SK-N-SH treated with all-trans-retinoic acid at 6 μM for 48 hours (cell line): ENCODE data around the gene HOXB7.

Source experiments
- ATAC-seq: fragments of 200-7000 bp; cut with Tn5 transposase; 3 replicates; pipeline ENCODE4 v1.9.1; 2020; ENCODE audit warnings: mild to moderate bottlenecking, moderate library complexity
- ARNTL ChIP-seq: fragments of 450-650 bp; formaldehyde crosslinking; IDR thresholded peaks from 2 replicates; pipeline ENCODE4 v1.5.0; 2020; ENCODE audit warnings: low read depth, mild to moderate bottlenecking, moderate library complexity, borderline replicate concordance
- BACH2 ChIP-seq: fragments of 250-450 bp; sonication (Bioruptor Pico); IDR thresholded peaks from 2 replicates; pipeline ENCODE4 v1.9.0; 2021; ENCODE audit warnings: mild to moderate bottlenecking, borderline replicate concordance
- ESRRG ChIP-seq: fragments of 250-450 bp; sonication (Bioruptor Pico); IDR thresholded peaks from 2 replicates; pipeline ENCODE4 v1.6.1; 2021; ENCODE audit warnings: mild to moderate bottlenecking
- GLIS3 ChIP-seq: fragments of 250-450 bp; sonication (Bioruptor Pico); IDR thresholded peaks from 2 replicates; pipeline ENCODE4 v1.5.0; 2020; ENCODE audit warnings: mild to moderate bottlenecking, moderate library complexity
- ISL1 ChIP-seq: fragments of 250-450 bp; sonication (Bioruptor Pico); IDR thresholded peaks from 2 replicates; pipeline ENCODE4 v2.1.2; 2022; ENCODE audit warnings: mild to moderate bottlenecking, moderate library complexity
- POU6F1 ChIP-seq: fragments of 250-450 bp; sonication (Bioruptor Pico); IDR thresholded peaks from 2 replicates; pipeline ENCODE4 v1.8.0; 2021; ENCODE audit warnings: low read depth, mild to moderate bottlenecking, moderate library complexity, borderline replicate concordance
- TCF4 ChIP-seq: fragments of 250-450 bp; sonication (Bioruptor Pico); IDR thresholded peaks from 2 replicates; pipeline ENCODE4 v1.8.0; 2021; ENCODE audit warnings: mild to moderate bottlenecking, moderate library complexity, borderline replicate concordance
- TSHZ2 ChIP-seq: fragments of 250-450 bp; sonication (Bioruptor Pico); IDR thresholded peaks from 2 replicates; pipeline ENCODE4 v1.5.0; 2020; ENCODE audit warnings: mild to moderate bottlenecking, moderate library complexity
- ZC3H10 ChIP-seq: fragments of 250-450 bp; sonication (Bioruptor Pico); IDR thresholded peaks from 2 replicates; pipeline ENCODE4 v1.5.1; 2021; ENCODE audit warnings: mild to moderate bottlenecking, moderate library complexity
- ZFP30 ChIP-seq: fragments of 450-650 bp; formaldehyde crosslinking; IDR thresholded peaks from 2 replicates; pipeline ENCODE4 v1.5.0; 2022; ENCODE audit warnings: mild to moderate bottlenecking, moderate library complexity
- ZNF565 ChIP-seq: fragments of 450-650 bp; formaldehyde crosslinking; conservative IDR thresholded peaks from 2 replicates; pipeline ENCODE4 v1.5.0; 2020; ENCODE audit warnings: low read depth, mild to moderate bottlenecking, moderate library complexity
- ZNF70 ChIP-seq: fragments of 450-650 bp; formaldehyde crosslinking; IDR thresholded peaks from 2 replicates; pipeline ENCODE4 v1.5.0; 2020; ENCODE audit warnings: mild to moderate bottlenecking, moderate library complexity
- ZNF8 ChIP-seq: fragments of 450-650 bp; formaldehyde crosslinking; IDR thresholded peaks from 2 replicates; pipeline ENCODE4 v1.5.0; 2020; ENCODE audit warnings: mild to moderate bottlenecking, moderate library complexity
- TF ChIP-seq, protein P1 (sequence below): fragments of 250-450 bp; sonication (Bioruptor Pico); IDR thresholded peaks from 2 replicates; pipeline ENCODE4 v1.5.1; 2021; ENCODE audit warnings: mild to moderate bottlenecking, moderate library complexity
- TF ChIP-seq, protein P2 (sequence below): fragments of 250-450 bp; sonication (Bioruptor Pico); IDR thresholded peaks from 2 replicates; pipeline ENCODE4 v1.8.0; 2020; ENCODE audit warnings: mild to moderate bottlenecking, moderate library complexity, borderline replicate concordance
- TF ChIP-seq, protein P3 (sequence below): fragments of 250-450 bp; sonication (Bioruptor Pico); IDR thresholded peaks from 2 replicates; pipeline ENCODE4 v1.5.1; 2020; ENCODE audit warnings: low read depth, mild to moderate bottlenecking, moderate library complexity

Gene HOXB7

GRCh38 chr17:48587276-48588073 lies 23.3 kb downstream of the HOXB7 start (continued):
- TF ChIP-seq, protein P1, sequence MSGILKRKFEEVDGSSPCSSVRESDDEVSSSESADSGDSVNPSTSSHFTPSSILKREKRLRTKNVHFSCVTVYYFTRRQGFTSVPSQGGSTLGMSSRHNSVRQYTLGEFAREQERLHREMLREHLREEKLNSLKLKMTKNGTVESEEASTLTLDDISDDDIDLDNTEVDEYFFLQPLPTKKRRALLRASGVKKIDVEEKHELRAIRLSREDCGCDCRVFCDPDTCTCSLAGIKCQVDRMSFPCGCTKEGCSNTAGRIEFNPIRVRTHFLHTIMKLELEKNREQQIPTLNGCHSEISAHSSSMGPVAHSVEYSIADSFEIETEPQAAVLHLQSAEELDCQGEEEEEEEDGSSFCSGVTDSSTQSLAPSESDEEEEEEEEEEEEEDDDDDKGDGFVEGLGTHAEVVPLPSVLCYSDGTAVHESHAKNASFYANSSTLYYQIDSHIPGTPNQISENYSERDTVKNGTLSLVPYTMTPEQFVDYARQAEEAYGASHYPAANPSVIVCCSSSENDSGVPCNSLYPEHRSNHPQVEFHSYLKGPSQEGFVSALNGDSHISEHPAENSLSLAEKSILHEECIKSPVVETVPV (CRISPR knock-in tag) = no peak
- TF ChIP-seq TCF4 (CRISPR knock-in tag) (no peak), POU6F1 (no peak)

DNA sequence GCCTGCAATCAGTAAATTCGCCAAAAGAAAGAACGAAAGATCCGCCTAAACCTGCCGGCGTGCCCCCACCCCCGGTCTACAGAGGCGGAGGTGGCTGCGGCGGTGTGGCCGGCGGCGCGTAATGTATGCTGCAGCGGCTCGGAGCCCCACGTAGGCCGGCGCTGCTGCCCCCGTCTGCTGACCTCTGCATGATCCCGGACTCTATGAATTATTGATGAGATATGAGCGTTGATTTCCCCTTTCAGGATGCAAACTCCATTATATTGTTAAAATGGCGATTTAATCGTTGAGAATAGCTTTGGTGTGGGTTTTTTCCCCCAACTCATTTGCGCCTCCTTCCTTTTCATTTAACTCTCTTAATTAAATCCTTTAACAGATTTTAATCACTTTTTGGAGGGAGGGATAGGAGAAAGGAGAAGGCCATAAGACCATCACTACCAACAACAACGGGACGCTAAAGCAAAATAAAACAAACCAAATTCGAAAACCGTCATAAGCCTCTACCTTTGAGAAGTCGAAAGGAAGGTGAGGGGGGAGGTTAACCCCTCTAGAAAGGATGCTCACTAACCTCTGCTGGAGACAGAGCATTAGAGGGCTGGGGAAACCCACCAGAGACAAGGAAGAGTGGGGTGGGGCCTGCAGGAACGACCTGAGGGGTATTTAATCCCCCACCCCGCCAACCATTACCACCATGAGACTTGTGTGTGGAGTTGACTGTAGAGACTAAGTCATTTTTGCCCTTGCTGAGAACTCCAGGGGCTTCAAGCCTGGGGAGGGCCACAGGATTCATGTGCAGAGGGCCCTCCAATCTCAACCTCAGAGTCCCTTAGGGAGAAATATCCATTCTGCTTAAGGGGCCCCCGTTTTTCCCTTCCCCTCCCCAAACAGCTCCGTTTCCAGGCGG lies 24.2 kb downstream of the HOXB7 start:
- no peak for ATAC-seq
- TF ChIP-seq ISL1 (CRISPR knock-in tag) = no peak
- no peak for TF ChIP-seq ZC3H10 (CRISPR knock-in tag)
- TF ChIP-seq, protein P1 (CRISPR knock-in tag) = no peak
- TF ChIP-seq ESRRG (CRISPR knock-in tag) = no peak
- no peak for TF ChIP-seq ZFP30 (CRISPR knock-in tag)
- TF ChIP-seq, all 23 proteins: peak for 0

DNA sequence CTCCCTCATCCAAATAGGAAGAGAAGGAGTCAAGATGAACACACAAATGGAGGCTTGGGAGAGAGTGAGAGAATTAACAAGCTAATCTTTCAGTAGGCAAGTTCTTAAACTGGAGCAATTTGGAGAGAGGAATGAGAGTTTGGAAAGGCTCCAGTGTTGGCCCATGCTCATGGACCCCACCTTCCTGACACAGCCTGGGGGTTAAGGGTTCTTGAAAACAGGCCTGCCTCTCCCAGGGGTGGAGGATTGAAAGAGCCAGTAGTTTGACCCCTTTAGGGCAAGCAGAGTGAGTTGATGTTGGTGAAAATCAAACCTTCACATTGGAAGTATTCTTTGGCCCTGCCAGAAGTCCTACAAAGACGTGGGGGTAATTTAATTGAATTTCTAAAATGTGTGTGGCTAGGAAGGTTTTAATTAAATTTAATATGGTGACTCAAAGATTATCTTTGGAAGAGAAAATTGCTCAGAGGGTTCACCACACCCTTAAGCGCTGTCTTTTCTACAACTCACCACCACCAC lies 26.5 kb downstream of the HOXB7 start:
- TF ChIP-seq TSHZ2 (CRISPR knock-in tag) (no peak), BACH2 (CRISPR knock-in tag) (no peak), ISL1 (CRISPR knock-in tag) (no peak)
- TF ChIP-seq, all 23 proteins: peak for 0
- ATAC-seq = no peak

DNA sequence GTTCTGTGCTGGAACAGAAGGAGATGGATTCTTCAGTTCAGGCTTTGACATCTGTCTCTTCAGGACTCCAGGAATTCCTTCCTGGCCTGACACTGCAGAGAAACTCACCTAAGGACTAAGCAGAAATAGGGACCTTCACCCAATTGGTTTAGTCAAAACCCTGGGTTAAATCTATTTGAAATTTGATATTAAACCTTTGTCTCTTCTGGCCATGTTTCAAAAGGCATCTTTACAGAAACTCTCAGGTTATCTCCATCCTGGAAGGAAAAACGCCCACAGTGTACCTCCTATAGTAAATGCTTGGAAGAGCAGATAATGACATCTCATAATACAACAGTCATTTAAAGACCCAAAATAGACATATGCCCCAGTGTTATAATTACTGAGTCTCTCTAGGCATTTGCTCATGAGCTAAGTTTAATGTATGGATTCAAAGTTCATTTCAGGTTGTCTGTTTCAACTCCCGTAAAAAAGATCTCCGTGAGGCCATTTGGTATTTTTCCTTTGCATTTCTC lies 27.1 kb downstream of the HOXB7 start:
- ATAC-seq = no peak
- TF ChIP-seq, protein P2, sequence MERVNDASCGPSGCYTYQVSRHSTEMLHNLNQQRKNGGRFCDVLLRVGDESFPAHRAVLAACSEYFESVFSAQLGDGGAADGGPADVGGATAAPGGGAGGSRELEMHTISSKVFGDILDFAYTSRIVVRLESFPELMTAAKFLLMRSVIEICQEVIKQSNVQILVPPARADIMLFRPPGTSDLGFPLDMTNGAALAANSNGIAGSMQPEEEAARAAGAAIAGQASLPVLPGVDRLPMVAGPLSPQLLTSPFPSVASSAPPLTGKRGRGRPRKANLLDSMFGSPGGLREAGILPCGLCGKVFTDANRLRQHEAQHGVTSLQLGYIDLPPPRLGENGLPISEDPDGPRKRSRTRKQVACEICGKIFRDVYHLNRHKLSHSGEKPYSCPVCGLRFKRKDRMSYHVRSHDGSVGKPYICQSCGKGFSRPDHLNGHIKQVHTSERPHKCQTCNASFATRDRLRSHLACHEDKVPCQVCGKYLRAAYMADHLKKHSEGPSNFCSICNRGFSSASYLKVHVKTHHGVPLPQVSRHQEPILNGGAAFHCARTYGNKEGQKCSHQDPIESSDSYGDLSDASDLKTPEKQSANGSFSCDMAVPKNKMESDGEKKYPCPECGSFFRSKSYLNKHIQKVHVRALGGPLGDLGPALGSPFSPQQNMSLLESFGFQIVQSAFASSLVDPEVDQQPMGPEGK (CRISPR knock-in tag) = no peak
- TF ChIP-seq GLIS3 (CRISPR knock-in tag) (no peak), TCF4 (CRISPR knock-in tag) (no peak), BACH2 (CRISPR knock-in tag) (no peak)

- no peak for ATAC-seq
- TF ChIP-seq ZNF70 (CRISPR knock-in tag) = no peak
- no peak for TF ChIP-seq ARNTL (CRISPR knock-in tag)
- TF ChIP-seq, protein P3, sequence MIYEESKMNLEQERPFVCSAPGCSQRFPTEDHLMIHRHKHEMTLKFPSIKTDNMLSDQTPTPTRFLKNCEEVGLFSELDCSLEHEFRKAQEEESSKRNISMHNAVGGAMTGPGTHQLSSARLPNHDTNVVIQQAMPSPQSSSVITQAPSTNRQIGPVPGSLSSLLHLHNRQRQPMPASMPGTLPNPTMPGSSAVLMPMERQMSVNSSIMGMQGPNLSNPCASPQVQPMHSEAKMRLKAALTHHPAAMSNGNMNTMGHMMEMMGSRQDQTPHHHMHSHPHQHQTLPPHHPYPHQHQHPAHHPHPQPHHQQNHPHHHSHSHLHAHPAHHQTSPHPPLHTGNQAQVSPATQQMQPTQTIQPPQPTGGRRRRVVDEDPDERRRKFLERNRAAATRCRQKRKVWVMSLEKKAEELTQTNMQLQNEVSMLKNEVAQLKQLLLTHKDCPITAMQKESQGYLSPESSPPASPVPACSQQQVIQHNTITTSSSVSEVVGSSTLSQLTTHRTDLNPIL (CRISPR knock-in tag) = no peak
- TF ChIP-seq ZNF8 = no peak
- no peak for TF ChIP-seq ZNF565 (CRISPR knock-in tag)
- no peak for TF ChIP-seq BACH2 (CRISPR knock-in tag)
- TF ChIP-seq, protein P2 (CRISPR knock-in tag) = no peak
- no peak for TF ChIP-seq ZC3H10 (CRISPR knock-in tag)
Observed at GRCh38 chr17:48582750-48583069, 28.1 kb downstream of the HOXB7 start.
